ENCODE measurements around the gene IFRD1.
"Not testable (repeated sequence)": the region's sequence is repeated elsewhere in the genome, so short reads cannot be mapped to it uniquely, and the experiment has no call there.

Gene IFRD1

GRCh38 chr7:112510743-112511110 is 60.5 kb downstream of the IFRD1 start:
- Mint-ChIP-seq H3K9me3 (ENCODE audit: low read depth) (no peaks in the 10 kb centered on the region), H3K27ac (no peak overlapping the region), H3K36me3 (no peaks in the 10 kb centered on the region), H3K4me3 (no peak overlapping the region), H3K27me3 (peaks cover 1% of the 10 kb centered on the region), H3K4me1 (ENCODE audit: low read depth) (peaks cover 2% of the 10 kb centered on the region)

GRCh38 chr7:112511451-112512202 is 61.4 kb downstream of the IFRD1 start:
- H3K36me3 Mint-ChIP-seq: no peaks in the 10 kb centered on the region
- no peak overlapping the region for H3K4me3 Mint-ChIP-seq
- H3K4me1 Mint-ChIP-seq (ENCODE audit: low read depth): peaks cover 2% of the 10 kb centered on the region
- no peaks in the 10 kb centered on the region for H3K9me3 Mint-ChIP-seq (ENCODE audit: low read depth)
- H3K27me3 Mint-ChIP-seq: peaks cover under 1% of the 10 kb centered on the region
- no peak overlapping the region for H3K27ac Mint-ChIP-seq

- no peaks in the 10 kb centered on the region for H3K36me3 Mint-ChIP-seq
- no peak overlapping the region for H3K4me3 Mint-ChIP-seq
- peaks cover 2% of the 10 kb centered on the region for H3K4me1 Mint-ChIP-seq (ENCODE audit: low read depth)
- H3K27ac Mint-ChIP-seq: no peak overlapping the region
- peaks cover 6% of the 10 kb centered on the region for H3K27me3 Mint-ChIP-seq
- no peaks in the 10 kb centered on the region for H3K9me3 Mint-ChIP-seq (ENCODE audit: low read depth)
These were observed 62.4 kb downstream of the IFRD1 start for GRCh38 chr7:112512451-112513210.

- Mint-ChIP-seq H3K4me1 (ENCODE audit: low read depth) (no peaks in the 10 kb centered on the region), H3K27ac (no peak overlapping the region), H3K4me3 (no peak overlapping the region), H3K36me3 (no peaks in the 10 kb centered on the region), H3K27me3 (peaks cover 19% of the 10 kb centered on the region), H3K9me3 (ENCODE audit: low read depth) (no peaks in the 10 kb centered on the region)
These were observed 65.7 kb downstream of the IFRD1 start for GRCh38 chr7:112515989-112516388.

GRCh38 chr7:112516418-112516817 is 66.2 kb downstream of the IFRD1 start:
- not testable (repeated sequence) for H3K36me3 Mint-ChIP-seq

GRCh38 chr7:112517487-112517886 is 67.2 kb downstream of the IFRD1 start:
- Mint-ChIP-seq H3K4me3 (no peak overlapping the region), H3K4me1 (ENCODE audit: low read depth) (no peaks in the 10 kb centered on the region), H3K9me3 (ENCODE audit: low read depth) (no peaks in the 10 kb centered on the region), H3K36me3 (no peaks in the 10 kb centered on the region), H3K27me3 (peaks cover 23% of the 10 kb centered on the region), H3K27ac (no peak overlapping the region)

More at GRCh38 chr7:112516418-112516817, 66.2 kb downstream of the IFRD1 start:
- H3K9me3 Mint-ChIP-seq (ENCODE audit: low read depth); H3K4me1 Mint-ChIP-seq (ENCODE audit: low read depth); H3K27ac Mint-ChIP-seq; H3K4me3 Mint-ChIP-seq: not testable (repeated sequence)
- peaks cover 20% of the 10 kb centered on the region for H3K27me3 Mint-ChIP-seq

GRCh38 chr7:112520787-112521186 is 70.5 kb downstream of the IFRD1 start:
- H3K9me3 Mint-ChIP-seq (ENCODE audit: low read depth): no peaks in the 10 kb centered on the region
- H3K27me3 Mint-ChIP-seq: peaks cover 25% of the 10 kb centered on the region
- H3K36me3 Mint-ChIP-seq: no peaks in the 10 kb centered on the region
- H3K27ac Mint-ChIP-seq: no peak overlapping the region
- H3K4me3 Mint-ChIP-seq: no peak overlapping the region
- H3K4me1 Mint-ChIP-seq (ENCODE audit: low read depth): no peaks in the 10 kb centered on the region

- Mint-ChIP-seq H3K27me3 (peaks cover 22% of the 10 kb centered on the region), H3K4me1 (ENCODE audit: low read depth) (no peaks in the 10 kb centered on the region), H3K9me3 (ENCODE audit: low read depth) (no peaks in the 10 kb centered on the region), H3K4me3 (no peak overlapping the region), H3K36me3 (no peaks in the 10 kb centered on the region), H3K27ac (no peak overlapping the region)
These were observed 71.7 kb downstream of the IFRD1 start for GRCh38 chr7:112521942-112522341.

GRCh38 chr7:112523871-112524270 is 73.6 kb downstream of the IFRD1 start:
- Mint-ChIP-seq H3K27ac (no peak overlapping the region), H3K9me3 (ENCODE audit: low read depth) (no peaks in the 10 kb centered on the region), H3K36me3 (no peaks in the 10 kb centered on the region), H3K4me3 (no peak overlapping the region), H3K4me1 (ENCODE audit: low read depth) (no peaks in the 10 kb centered on the region), H3K27me3 (peaks cover 14% of the 10 kb centered on the region)

All from activated naive CD8-positive, alpha-beta T cell (primary cell).